IMR-90 (cell line): ENCODE results near the gene MACIR. TPM values are rescaled to one million over a fixed set of nuclear protein-coding genes. Genes with fewer than 3 reads are reported as not detected.
A peak's percentile ranks its signal among the peaks of the same experiment; 100 is the strongest.

ENCODE experiments used
- ATAC-seq: fragments of 200-7000 bp; cut with Tn5 transposase; 2 replicates; pipeline ENCODE4 v1.9.1; 2020; ENCODE audit warnings: low read depth, mild to moderate bottlenecking, moderate library complexity
- BruUV-seq: library from RNA; stranded (reverse); fragments of 400-500 nt; replicated peaks from 2 replicates; lab custom pipeline; 2021; lab: Mats Ljungman, UMichigan
- CTCF ChIA-PET: fragments of 300-600 bp; formaldehyde crosslinking; extraction: SDS; loops from one replicate; lab custom pipeline; 2021; ENCODE audit warnings: antibody characterized with exemption; lab: Yijun Ruan, JAX
- POLR2A ChIA-PET: fragments of 300-600 bp; sonication (Branson Sonifier 250); formaldehyde crosslinking; loops from one replicate; lab custom pipeline; 2022; ENCODE audit warnings: antibody characterized with exemption; ENCODE audit not compliant: unreplicated experiment; lab: Charles Lee
- DNase-seq: peaks from one replicate; pipeline ENCODE4 v3.0.0; 2013
- H2AFZ ChIP-seq: replicated peaks from 2 replicates; pipeline ENCODE3; 2013; ENCODE audit warnings: low read length, mild to moderate bottlenecking; ENCODE audit not compliant: poor library complexity
- H2AK5ac ChIP-seq: 2 replicates; pipeline ENCODE4 v1.6.1; 2013; ENCODE audit warnings: low read depth, low read length, inconsistent platforms
- H2AK9ac ChIP-seq: replicated peaks from 2 replicates; pipeline ENCODE3; 2013; ENCODE audit warnings: mild to moderate bottlenecking, low read depth, low read length, moderate library complexity; ENCODE audit not compliant: poor library complexity
- H2BK120ac ChIP-seq: 2 replicates; pipeline ENCODE4 v1.6.1; 2013; ENCODE audit warnings: low read depth, low read length, inconsistent platforms
- H2BK15ac ChIP-seq: 3 replicates; pipeline ENCODE4 v1.6.1; 2013; ENCODE audit warnings: low read depth, low read length, inconsistent platforms
- H2BK20ac ChIP-seq: 2 replicates; pipeline ENCODE4 v1.6.1; 2013; ENCODE audit warnings: low read depth, mild to moderate bottlenecking, inconsistent platforms, low read length, moderate library complexity
- H2BK5ac ChIP-seq: 2 replicates; pipeline ENCODE4 v1.6.1; 2013; ENCODE audit warnings: mild to moderate bottlenecking, low read depth, low read length, inconsistent platforms; ENCODE audit not compliant: poor library complexity, severe bottlenecking
- H3K14ac ChIP-seq: replicated peaks from 2 replicates; pipeline ENCODE4 v1.6.1; 2013; ENCODE audit warnings: low read depth, low read length, inconsistent platforms
- H3K18ac ChIP-seq: 2 replicates; pipeline ENCODE4 v1.6.1; 2013; ENCODE audit warnings: low read depth, low read length, control low read depth
- H3K23ac ChIP-seq: 2 replicates; pipeline ENCODE4 v1.6.1; 2013; ENCODE audit warnings: low read depth, low read length, inconsistent platforms
- H3K27ac ChIP-seq: 2 replicates; pipeline ENCODE4 v1.5.1; 2013; ENCODE audit warnings: mild to moderate bottlenecking, control low read depth, low read length; ENCODE audit not compliant: insufficient read depth
- H3K27me3 ChIP-seq: 2 replicates; pipeline ENCODE4 v1.6.1; 2013; ENCODE audit warnings: low read length; ENCODE audit not compliant: control insufficient read depth, insufficient read depth
- H3K36me3 ChIP-seq: 2 replicates; pipeline ENCODE4 v1.6.1; 2013; ENCODE audit warnings: low read length, mixed read lengths; ENCODE audit not compliant: control insufficient read depth, insufficient read depth
- H3K4ac ChIP-seq: 2 replicates; pipeline ENCODE4 v1.6.1; 2013; ENCODE audit warnings: low read depth, low read length, inconsistent platforms
- H3K4me1 ChIP-seq: 2 replicates; pipeline ENCODE4 v1.6.1; 2013; ENCODE audit warnings: low read length, mixed read lengths; ENCODE audit not compliant: control insufficient read depth, insufficient read depth
- H3K4me2 ChIP-seq: 2 replicates; pipeline ENCODE4 v1.6.1; 2013; ENCODE audit warnings: low read depth, mild to moderate bottlenecking, control low read depth, low read length, moderate library complexity
- H3K4me3 ChIP-seq: 2 replicates; pipeline ENCODE4 v1.5.1; 2013; ENCODE audit warnings: low read depth, mild to moderate bottlenecking, control low read depth, low read length, moderate library complexity; ENCODE audit not compliant: insufficient read depth
- H3K56ac ChIP-seq: 2 replicates; pipeline ENCODE4 v1.6.1; 2013; ENCODE audit warnings: low read length, inconsistent platforms; ENCODE audit not compliant: insufficient read depth; ENCODE audit errors: extremely low read depth
- H3K79me1 ChIP-seq, 2 experiments: 2 replicates each; pipeline ENCODE4 v1.6.1; 2013; ENCODE audit warnings: low read length in 2 of 2, inconsistent platforms in 1 of 2, low read depth in 1 of 2
- H3K9ac ChIP-seq: 2 replicates; pipeline ENCODE4 v1.6.1; 2013; ENCODE audit warnings: low read depth, low read length, control low read depth
- H3K9me1 ChIP-seq: 2 replicates; pipeline ENCODE4 v1.6.1; 2013; ENCODE audit warnings: low read length, inconsistent platforms; ENCODE audit not compliant: insufficient read depth
- H3K9me3 ChIP-seq: 2 replicates; pipeline ENCODE4 v1.6.1; 2013; ENCODE audit warnings: low read length; ENCODE audit not compliant: control insufficient read depth, insufficient read depth
- H4K20me1 ChIP-seq: 2 replicates; pipeline ENCODE4 v1.6.1; 2013; ENCODE audit warnings: low read length, inconsistent platforms; ENCODE audit not compliant: insufficient read depth
- H4K5ac ChIP-seq: 2 replicates; pipeline ENCODE4 v1.6.1; 2013; ENCODE audit warnings: mild to moderate bottlenecking, low read depth, low read length, control low read depth
- H4K8ac ChIP-seq, 2 experiments: 2 replicates each; pipeline ENCODE4 v1.6.1; 2013; ENCODE audit warnings: low read depth in 2 of 2, low read length in 2 of 2, control low read depth in 1 of 2, inconsistent platforms in 1 of 2
- H4K91ac ChIP-seq: 2 replicates; pipeline ENCODE4 v1.6.1; 2013; ENCODE audit warnings: low read depth, low read length, inconsistent platforms; ENCODE audit not compliant: insufficient read depth
- MAZ ChIP-seq: IDR thresholded peaks from 2 replicates; pipeline ENCODE4 v1.6.1; 2012; ENCODE audit warnings: low read depth, mild to moderate bottlenecking, low read length, improper control_type of control experiment, moderate library complexity, borderline replicate concordance
- MXI1 ChIP-seq: IDR thresholded peaks from 2 replicates; pipeline ENCODE4 v1.6.1; 2012; ENCODE audit warnings: low read depth, mild to moderate bottlenecking, low read length, moderate library complexity, borderline replicate concordance
- NFE2L2 ChIP-seq: fragments of 150-350 bp; IDR thresholded peaks from 2 replicates; pipeline ENCODE4 v1.6.1; 2016; ENCODE audit warnings: low read depth, mild to moderate bottlenecking, low read length
- RFX5 ChIP-seq: IDR thresholded peaks from 2 replicates; pipeline ENCODE4 v1.8.0; 2012; ENCODE audit warnings: low read depth, mild to moderate bottlenecking, low read length, moderate library complexity
- USF2 ChIP-seq: fragments of 150-350 bp; IDR thresholded peaks from 2 replicates; pipeline ENCODE4 v1.6.1; 2017; ENCODE audit warnings: mild to moderate bottlenecking, antibody characterized with exemption, low read length, low read depth
- WGBS, 2 experiments: methylation state at CpG; one replicate each; pipeline versions ENCODE4 v1.1.5 to v1.1.7; 2013; ENCODE audit warnings: missing lambda C conversion rate in 2 of 2; ENCODE audit not compliant: insufficient read length in 1 of 2; ENCODE audit errors: extremely low coverage in 2 of 2; 5-methylcytosine and 5-hydroxymethylcytosine counted together
- dilution Hi-C: fragments of 300-500 bp; cut with HindIII; formaldehyde crosslinking; loops from one replicate; pipeline ENCODE4 v1.14.3; 2018; ENCODE audit warnings: low sequenced_read_pairs; ENCODE audit not compliant: unreplicated experiment
- in situ Hi-C: fragments of 300-500 bp; cut with MboI; formaldehyde crosslinking; loops from 3 replicates; pipeline ENCODE4 v1.14.3; 2019; ENCODE audit warnings: low sequenced_read_pairs, inconsistent platforms, mixed read lengths
- intact Hi-C: fragments of 100-400 bp; cut with micrococcal nuclease; formaldehyde crosslinking; loops from 2 replicates; pipeline ENCODE4 v1.10.0; 2022
- polyA plus RNA-seq, 3 experiments: library from polyadenylated mRNA; depleted of rRNA; stranded (reverse); fragments of >200 nt; gene quantifications; 2 replicates each; pipeline ENCODE4 v1.2.3, GENCODE V29; 2012; ENCODE audit warnings: low replicate concordance in 1 of 3
- total RNA-seq: library from RNA; depleted of rRNA; stranded (reverse); fragments of >200 nt; gene quantifications from 2 replicates; pipeline ENCODE4 v1.2.3, GENCODE V29; 2012

MACIR gene
- total and polyA plus RNA-seq, 2 of the 4 experiments (the other 2 are of a cell fraction): 11.1 to 21.3 TPM

- no peak overlapping the region for H3K18ac ChIP-seq
- peak overlapping the region in 1 of 2 experiments; percentile 47; a peak in 1 of 4 replicates for H4K8ac ChIP-seq
- H3K4me2 ChIP-seq: peak overlapping the region; percentile 97
- H2BK5ac ChIP-seq: peak overlapping the region; percentile 69
- no peaks in the 10 kb centered on the region for H3K9me1 ChIP-seq
- H2BK120ac ChIP-seq: peak overlapping the region; percentile 65; the same call in 1 of the 2 replicates
- POLR2A ChIA-PET: interaction anchor here (0.6 to 0.7 kb wide), 3 partner anchors 32 to 216 kb away, joined by 3 to 7 read pairs (median 5); no protein-coding TSS in a partner anchor
- ATAC-seq (peak; percentile 49), DNase-seq (peak; percentile 19)
- H3K23ac ChIP-seq: peak overlapping the region; percentile 74
- H3K9me3 ChIP-seq: no peaks in the 10 kb centered on the region
- H3K36me3 ChIP-seq: no peaks in the 10 kb centered on the region
- CTCF ChIA-PET: interaction anchor here (0.7 to 1.7 kb wide), 10 partner anchors 7 to 227 kb away, joined by 3 to 6 read pairs (median 4); no protein-coding TSS in a partner anchor
- peak overlapping the region; percentile 49; the same call in 1 of the 2 replicates for H4K91ac ChIP-seq
- H3K4ac ChIP-seq: peak overlapping the region; percentile 82
- in situ Hi-C loops (no loop called here), dilution Hi-C loops (no loop called here), intact Hi-C loops (loop anchor here (1.0 to 5.0 kb wide), 3 partner anchors 36 to 216 kb away; no protein-coding TSS in a partner anchor)
- peak overlapping the region; percentile 97 for H2AFZ ChIP-seq
- 0 out of 2 replicates have a peak overlapping the region, but pooled peaks have one; percentile 14 for H2AK5ac ChIP-seq
- H2BK20ac ChIP-seq: no peak overlapping the region
- H2BK15ac ChIP-seq: no peak overlapping the region
- H3K14ac ChIP-seq: peak overlapping the region; percentile 90; the same call in 1 of the 2 replicates
- H3K27ac ChIP-seq: peak overlapping the region; percentile 78
- H2AK9ac ChIP-seq: peak overlapping the region; percentile 91
- 0% methylated on average over 59 of the region's 91 CpGs; no CpG with 5 or more reads in 1 of the 2 experiments for WGBS, 2 experiments
- peaks cover 5% of the 10 kb centered on the region; the same call in 1 of the 2 replicates for H4K20me1 ChIP-seq
- peaks cover 2% of the 10 kb centered on the region for H3K4me1 ChIP-seq
- no peak for TF ChIP-seq USF2
- peak; percentile 63; the same call in 1 of the 2 replicates for TF ChIP-seq MXI1
- TF ChIP-seq MAZ: peak; percentile 19; the same call in 1 of the 2 replicates
- TF ChIP-seq RFX5: no peak
- no peak for TF ChIP-seq NFE2L2
- BruUV-seq: no TSS peak
- H3K56ac ChIP-seq: peak overlapping the region; percentile 51; the same call in 1 of the 2 replicates
- H3K4me3 ChIP-seq: peak overlapping the region; percentile 98
- peak overlapping the region; percentile 87 for H3K9ac ChIP-seq
- 0 out of 2 replicates have a peak overlapping the region, but pooled peaks have one; percentile 12 for H4K5ac ChIP-seq
- peaks cover 6 to 16% of the 10 kb centered on the region in 2 experiments; a peak in 3 of 4 replicates for H3K79me1 ChIP-seq
- H3K27me3 ChIP-seq: no peaks in the 10 kb centered on the region; the same call in 1 of the 2 replicates
Observed at GRCh38 chr5:103258957-103259704, 568 bp downstream of the MACIR start.
